ENCODE measurements around the gene HEPH.

DNA sequence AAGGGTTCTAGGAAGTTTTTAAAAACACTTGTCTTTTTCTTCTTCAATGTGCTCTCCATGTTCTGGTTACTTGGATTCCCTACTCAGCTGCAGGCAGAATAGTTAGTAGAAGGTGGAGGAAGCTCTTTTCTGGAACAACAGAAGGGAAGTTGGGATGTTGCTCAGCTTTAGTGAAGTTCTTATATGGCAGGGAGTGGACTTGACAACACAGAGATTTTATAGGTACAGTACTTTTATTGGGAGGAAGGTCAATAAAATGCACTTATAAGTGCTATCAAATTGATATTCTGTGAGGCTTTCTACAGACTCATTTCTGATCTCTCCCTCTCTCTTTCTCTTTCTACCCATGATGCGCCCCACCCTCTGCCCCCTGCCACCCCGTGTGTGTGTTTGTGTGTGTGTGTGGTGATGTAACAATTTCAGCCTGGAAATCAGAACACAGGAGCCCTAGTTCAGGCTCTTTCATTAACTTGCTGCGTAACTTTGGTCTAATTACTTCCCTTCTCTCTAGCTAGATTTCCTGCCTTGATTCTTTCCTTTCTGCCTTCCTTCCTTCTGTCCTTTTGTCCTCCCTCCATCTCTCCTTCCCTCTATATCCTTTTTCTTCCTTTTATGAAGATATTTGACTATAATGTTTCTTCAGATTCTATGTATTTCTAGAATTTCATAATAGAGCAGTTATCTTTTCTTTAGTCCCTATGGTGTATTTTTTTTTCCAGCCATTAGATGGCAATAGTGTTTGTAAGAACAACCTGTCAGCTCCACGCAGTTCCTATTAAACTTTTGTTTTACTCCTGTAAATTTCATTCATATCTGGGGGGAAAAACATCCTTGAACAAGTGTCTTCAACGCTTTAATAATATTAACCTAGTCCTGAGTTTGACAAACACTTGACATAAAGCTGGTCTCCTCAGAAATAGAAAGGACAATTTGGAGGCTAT, 37.1 kb downstream of the HEPH start:
- TF ChIP-seq POLR2A (IDR thresholded peaks at IDR 0.05; ENCODE audit: extremely low read depth, insufficient read length): no peak
- TF ChIP-seq, protein P1, sequence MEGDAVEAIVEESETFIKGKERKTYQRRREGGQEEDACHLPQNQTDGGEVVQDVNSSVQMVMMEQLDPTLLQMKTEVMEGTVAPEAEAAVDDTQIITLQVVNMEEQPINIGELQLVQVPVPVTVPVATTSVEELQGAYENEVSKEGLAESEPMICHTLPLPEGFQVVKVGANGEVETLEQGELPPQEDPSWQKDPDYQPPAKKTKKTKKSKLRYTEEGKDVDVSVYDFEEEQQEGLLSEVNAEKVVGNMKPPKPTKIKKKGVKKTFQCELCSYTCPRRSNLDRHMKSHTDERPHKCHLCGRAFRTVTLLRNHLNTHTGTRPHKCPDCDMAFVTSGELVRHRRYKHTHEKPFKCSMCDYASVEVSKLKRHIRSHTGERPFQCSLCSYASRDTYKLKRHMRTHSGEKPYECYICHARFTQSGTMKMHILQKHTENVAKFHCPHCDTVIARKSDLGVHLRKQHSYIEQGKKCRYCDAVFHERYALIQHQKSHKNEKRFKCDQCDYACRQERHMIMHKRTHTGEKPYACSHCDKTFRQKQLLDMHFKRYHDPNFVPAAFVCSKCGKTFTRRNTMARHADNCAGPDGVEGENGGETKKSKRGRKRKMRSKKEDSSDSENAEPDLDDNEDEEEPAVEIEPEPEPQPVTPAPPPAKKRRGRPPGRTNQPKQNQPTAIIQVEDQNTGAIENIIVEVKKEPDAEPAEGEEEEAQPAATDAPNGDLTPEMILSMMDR (IDR thresholded peaks at IDR 0.05; ENCODE audit: low read depth, low read length): peak; percentile 9
- TF ChIP-seq MAX (IDR thresholded peaks at IDR 0.05; ENCODE audit: low read depth, low read length): no peak
- no peak for TF ChIP-seq MYC (IDR thresholded peaks at IDR 0.05; ENCODE audit: low read depth, low read length)

All from NB4 (cell line).